ENCODE data around the gene TMEFF2. TPM values are rescaled to one million over a fixed set of nuclear protein-coding genes. Genes with fewer than 3 reads are reported as not detected.

Gene TMEFF2
- total and polyA plus RNA-seq, 2 of the 8 experiments (the other 6 are each of a cell fraction or from before 2014, with no cell fraction given) = 0.91 to 3.7 TPM

GRCh38 chr2:191970867-191971266 lies 223.9 kb downstream of the TMEFF2 start:
- Histone ChIP-seq H3K18ac (ENCODE audit: extremely low read depth, low read length) (no peak overlapping the region), H2BK120ac (replicated peaks; ENCODE audit: low read depth, low read length) (no peak overlapping the region), H3K4me1 (replicated peaks in 1 of 4; ENCODE audit: control insufficient read depth in 3 of 4, insufficient read depth in 4 of 4, low read length in 3 of 4) (no peaks in the 10 kb centered on the region), H3K27me3 (replicated peaks in 1 of 4; ENCODE audit: control insufficient read depth in 3 of 4, extremely low read depth in 1 of 4, insufficient read depth in 3 of 4, low read length in 3 of 4) (no peaks in the 10 kb centered on the region), H3K56ac (replicated peaks; ENCODE audit: insufficient read length, low read depth, low read length) (no peak overlapping the region), H3K14ac (ENCODE audit: insufficient read length) (no peak overlapping the region), H2AK5ac (ENCODE audit: low read depth, low read length) (no peak overlapping the region), H3K9me3 (ENCODE audit: insufficient read depth in 2 of 2, low read depth in 1 of 2, low read length in 1 of 2) (no peaks in the 10 kb centered on the region), H2BK20ac (ENCODE audit: low read length) (no peak overlapping the region), H3K4ac (replicated peaks; ENCODE audit: insufficient read length, low read depth, low read length) (no peak overlapping the region), H4K8ac (ENCODE audit: extremely low read depth, insufficient read depth, low read length) (no peak overlapping the region), H3K79me1 (ENCODE audit: low read depth, low read length) (no peaks in the 10 kb centered on the region), H3K27ac (ENCODE audit: low read depth, low read length) (no peak overlapping the region), H3K23ac (ENCODE audit: insufficient read length) (no peak overlapping the region), H2BK12ac (ENCODE audit: low read depth, low read length) (no peak overlapping the region), H4K20me1 (replicated peaks in 1 of 2; ENCODE audit: control insufficient read depth in 1 of 2, insufficient read depth in 2 of 2, low read length in 2 of 2) (no peaks in the 10 kb centered on the region), H3K36me3 (ENCODE audit: control insufficient read depth in 2 of 4, insufficient read depth in 4 of 4, low read length in 3 of 4) (no peaks in the 10 kb centered on the region), H3K23me2 (ENCODE audit: low read depth, low read length) (no peaks in the 10 kb centered on the region), H2BK5ac (ENCODE audit: low read depth, low read length) (no peak overlapping the region), H2AFZ (ENCODE audit: low read length) (no peak overlapping the region), H4K91ac (replicated peaks; ENCODE audit: insufficient read length, low read length) (no peak overlapping the region), H3K79me2 (ENCODE audit: control insufficient read depth in 1 of 2, insufficient read depth in 2 of 2, low read length in 2 of 2) (no peaks in the 10 kb centered on the region), H3K4me2 (ENCODE audit: insufficient read depth in 1 of 2, low read depth in 2 of 2, low read length in 2 of 2) (no peak overlapping the region), H4K5ac (ENCODE audit: insufficient read length, low read depth, low read length) (no peak overlapping the region), H2BK15ac (ENCODE audit: low read length) (no peak overlapping the region), H3K9ac (replicated peaks in 1 of 4; ENCODE audit: extremely low read depth in 1 of 4, low read depth in 3 of 4, low read length in 3 of 4) (no peak overlapping the region), H3K4me3 (ENCODE audit: extremely low read depth in 1 of 4, insufficient read depth in 2 of 4, low read depth in 3 of 4, low read length in 4 of 4) (no peak overlapping the region)
- DNase-seq (ENCODE audit: low read depth in 1 of 2, low spot score in 2 of 2) (no peak), FAIRE-seq (no peak)
- ChIA-PET CTCF (ENCODE audit: partially characterized antibody) (interaction anchor here (0.6 to 1.2 kb wide), 3 partner anchors 24 to 101 kb away, joined by 3 read pairs; no protein-coding TSS in a partner anchor), POLR2A (ENCODE audit: partially characterized antibody) (no interaction called here)
- 90% methylated on average over 2 of the region's 2 CpGs; no CpG with 5 or more reads in 1 of the 2 experiments for WGBS, 2 experiments (ENCODE audit: extremely low coverage in 1 of 2, insufficient coverage in 1 of 2, insufficient read length in 1 of 2, insufficient replicate concordance in 2 of 2, low coverage in 1 of 2, low lambda C conversion rate in 2 of 2, missing lambda C conversion rate in 1 of 2)
- TF ChIP-seq GTF2F1 (IDR thresholded peaks at IDR 0.05; ENCODE audit: borderline replicate concordance, low read depth, low read length) (no peak), SP2 (IDR thresholded peaks at IDR 0.05; ENCODE audit: low read length) (no peak), TAF1 (IDR thresholded peaks at IDR 0.05; ENCODE audit: low read depth, low read length) (no peak)

Data from H1 (cell line).